ENCODE measurements around the gene PHC2.

Gene PHC2

GRCh38 chr1:33368431-33368830 lies 62.5 kb downstream of the PHC2 start:
- no peaks in the 10 kb centered on the region for H3K9me3 ChIP-seq (ENCODE audit: insufficient read depth, low read depth, low read length)
- H3K27me3 ChIP-seq (ENCODE audit: insufficient read depth, low read length), result no peaks in the 10 kb centered on the region
- H3K4me3 ChIP-seq (ENCODE audit: low read length), result no peak overlapping the region
- peaks cover 22% of the 10 kb centered on the region for H3K4me1 ChIP-seq (ENCODE audit: insufficient read depth, low read length)
- H3K27ac ChIP-seq (ENCODE audit: low read depth, low read length), result no peak overlapping the region
- no peaks in the 10 kb centered on the region; the same call in 1 of the 2 replicates for H3K36me3 ChIP-seq (ENCODE audit: insufficient read depth, low read length)
- WGBS, result 91% methylated on average over 15 of the region's 15 CpGs
- no peak overlapping the region for H3K9ac ChIP-seq (ENCODE audit: low read depth, low read length)

- WGBS, result 42% methylated on average over 23 of the region's 23 CpGs
- no peaks in the 10 kb centered on the region for H3K27me3 ChIP-seq (ENCODE audit: insufficient read depth, low read length)
- H3K27ac ChIP-seq (ENCODE audit: low read depth, low read length), result no peak overlapping the region
- H3K36me3 ChIP-seq (ENCODE audit: insufficient read depth, low read length), result no peaks in the 10 kb centered on the region; the same call in 1 of the 2 replicates
- H3K9ac ChIP-seq (ENCODE audit: low read depth, low read length), result no peak overlapping the region
- peaks cover 29% of the 10 kb centered on the region for H3K4me1 ChIP-seq (ENCODE audit: insufficient read depth, low read length)
- H3K9me3 ChIP-seq (ENCODE audit: insufficient read depth, low read depth, low read length), result no peaks in the 10 kb centered on the region
- no peak overlapping the region for H3K4me3 ChIP-seq (ENCODE audit: low read length)
Measured at GRCh38 chr1:33367485-33368405, 63.1 kb downstream of the PHC2 start.

- H3K9ac ChIP-seq (ENCODE audit: low read depth, low read length), result no peak overlapping the region
- H3K27ac ChIP-seq (ENCODE audit: low read depth, low read length), result no peak overlapping the region
- H3K36me3 ChIP-seq (ENCODE audit: insufficient read depth, low read length), result no peaks in the 10 kb centered on the region; the same call in 1 of the 2 replicates
- WGBS, result 86% methylated on average over 14 of the region's 14 CpGs
- H3K4me1 ChIP-seq (ENCODE audit: insufficient read depth, low read length), result peaks cover 37% of the 10 kb centered on the region
- H3K27me3 ChIP-seq (ENCODE audit: insufficient read depth, low read length), result no peaks in the 10 kb centered on the region
- no peaks in the 10 kb centered on the region for H3K9me3 ChIP-seq (ENCODE audit: insufficient read depth, low read depth, low read length)
- no peak overlapping the region for H3K4me3 ChIP-seq (ENCODE audit: low read length)
Measured at GRCh38 chr1:33366762-33367484, 64.0 kb downstream of the PHC2 start.

- Histone ChIP-seq H3K27ac (ENCODE audit: low read depth, low read length) (no peak overlapping the region), H3K9me3 (ENCODE audit: insufficient read depth, low read depth, low read length) (no peaks in the 10 kb centered on the region), H3K4me3 (ENCODE audit: low read length) (no peak overlapping the region), H3K9ac (ENCODE audit: low read depth, low read length) (no peak overlapping the region), H3K36me3 (ENCODE audit: insufficient read depth, low read length) (no peaks in the 10 kb centered on the region; the same call in 1 of the 2 replicates), H3K4me1 (ENCODE audit: insufficient read depth, low read length) (peaks cover 48% of the 10 kb centered on the region), H3K27me3 (ENCODE audit: insufficient read depth, low read length) (no peaks in the 10 kb centered on the region)
- WGBS, result 90% methylated on average over 9 of the region's 9 CpGs
Measured at GRCh38 chr1:33365560-33365997, 65.3 kb downstream of the PHC2 start.

- peak overlapping the region; percentile 85 for H3K27ac ChIP-seq (ENCODE audit: low read depth, low read length)
- 45% methylated on average over 2 of the region's 2 CpGs for WGBS
- H3K4me3 ChIP-seq (ENCODE audit: low read length), result no peak overlapping the region
Measured at GRCh38 chr1:33364565-33364918, 66.4 kb downstream of the PHC2 start.

GRCh38 chr1:33363470-33363861 lies 67.4 kb downstream of the PHC2 start:
- no peaks in the 10 kb centered on the region for H3K9me3 ChIP-seq (ENCODE audit: insufficient read depth, low read depth, low read length)
- H3K4me3 ChIP-seq (ENCODE audit: low read length), result peak overlapping the region; percentile 42; the same call in 1 of the 2 replicates
- no peaks in the 10 kb centered on the region; the same call in 1 of the 2 replicates for H3K36me3 ChIP-seq (ENCODE audit: insufficient read depth, low read length)
- H3K27me3 ChIP-seq (ENCODE audit: insufficient read depth, low read length), result no peaks in the 10 kb centered on the region
- H3K27ac ChIP-seq (ENCODE audit: low read depth, low read length), result peak overlapping the region; percentile 90
- 41% methylated on average over 5 of the region's 5 CpGs for WGBS
- H3K4me1 ChIP-seq (ENCODE audit: insufficient read depth, low read length), result peaks cover 50% of the 10 kb centered on the region
- H3K9ac ChIP-seq (ENCODE audit: low read depth, low read length), result peak overlapping the region; percentile 74

More at GRCh38 chr1:33364565-33364918, 66.4 kb downstream of the PHC2 start:
- H3K9ac ChIP-seq (ENCODE audit: low read depth, low read length), result peak overlapping the region; percentile 8; the same call in 1 of the 2 replicates
- H3K9me3 ChIP-seq (ENCODE audit: insufficient read depth, low read depth, low read length), result no peaks in the 10 kb centered on the region
- no peaks in the 10 kb centered on the region for H3K27me3 ChIP-seq (ENCODE audit: insufficient read depth, low read length)
- no peaks in the 10 kb centered on the region; the same call in 1 of the 2 replicates for H3K36me3 ChIP-seq (ENCODE audit: insufficient read depth, low read length)
- peaks cover 50% of the 10 kb centered on the region for H3K4me1 ChIP-seq (ENCODE audit: insufficient read depth, low read length)

GRCh38 chr1:33363021-33363420 lies 67.9 kb downstream of the PHC2 start:
- Histone ChIP-seq H3K4me3 (ENCODE audit: low read length) (peak overlapping the region; percentile 42; the same call in 1 of the 2 replicates), H3K9me3 (ENCODE audit: insufficient read depth, low read depth, low read length) (no peaks in the 10 kb centered on the region), H3K27ac (ENCODE audit: low read depth, low read length) (peak overlapping the region; percentile 90), H3K9ac (ENCODE audit: low read depth, low read length) (peak overlapping the region; percentile 74; the same call in 1 of the 2 replicates), H3K4me1 (ENCODE audit: insufficient read depth, low read length) (peaks cover 50% of the 10 kb centered on the region), H3K36me3 (ENCODE audit: insufficient read depth, low read length) (no peaks in the 10 kb centered on the region; the same call in 1 of the 2 replicates), H3K27me3 (ENCODE audit: insufficient read depth, low read length) (no peaks in the 10 kb centered on the region)
- WGBS, result 66% methylated on average over 5 of the region's 5 CpGs

GRCh38 chr1:33361532-33362235 lies 69.2 kb downstream of the PHC2 start:
- Histone ChIP-seq H3K36me3 (ENCODE audit: insufficient read depth, low read length) (no peaks in the 10 kb centered on the region; the same call in 1 of the 2 replicates), H3K4me1 (ENCODE audit: insufficient read depth, low read length) (peaks cover 48% of the 10 kb centered on the region), H3K27ac (ENCODE audit: low read depth, low read length) (no peak overlapping the region), H3K9ac (ENCODE audit: low read depth, low read length) (no peak overlapping the region), H3K27me3 (ENCODE audit: insufficient read depth, low read length) (no peaks in the 10 kb centered on the region), H3K4me3 (ENCODE audit: low read length) (no peak overlapping the region), H3K9me3 (ENCODE audit: insufficient read depth, low read depth, low read length) (no peaks in the 10 kb centered on the region)
- 83% methylated on average over 10 of the region's 11 CpGs for WGBS

- H3K27ac ChIP-seq (ENCODE audit: low read depth, low read length), result no peak overlapping the region
- H3K36me3 ChIP-seq (ENCODE audit: insufficient read depth, low read length), result no peaks in the 10 kb centered on the region
- no peaks in the 10 kb centered on the region for H3K27me3 ChIP-seq (ENCODE audit: insufficient read depth, low read length)
- no peaks in the 10 kb centered on the region for H3K9me3 ChIP-seq (ENCODE audit: insufficient read depth, low read depth, low read length)
- WGBS, result 92% methylated on average over 1 of the region's 1 CpG
- peaks cover 46% of the 10 kb centered on the region for H3K4me1 ChIP-seq (ENCODE audit: insufficient read depth, low read length)
- H3K4me3 ChIP-seq (ENCODE audit: low read length), result no peak overlapping the region
- no peak overlapping the region for H3K9ac ChIP-seq (ENCODE audit: low read depth, low read length)
Measured at GRCh38 chr1:33360367-33360766, 70.5 kb downstream of the PHC2 start.

- Histone ChIP-seq H3K4me3 (ENCODE audit: low read length) (no peak overlapping the region), H3K36me3 (ENCODE audit: insufficient read depth, low read length) (no peaks in the 10 kb centered on the region), H3K4me1 (ENCODE audit: insufficient read depth, low read length) (peaks cover 42% of the 10 kb centered on the region), H3K9ac (ENCODE audit: low read depth, low read length) (no peak overlapping the region), H3K9me3 (ENCODE audit: insufficient read depth, low read depth, low read length) (no peaks in the 10 kb centered on the region), H3K27me3 (ENCODE audit: insufficient read depth, low read length) (no peaks in the 10 kb centered on the region; the same call in 1 of the 2 replicates), H3K27ac (ENCODE audit: low read depth, low read length) (no peak overlapping the region)
- 91% methylated on average over 2 of the region's 2 CpGs for WGBS
Measured at GRCh38 chr1:33359931-33360330, 71.0 kb downstream of the PHC2 start.

All from HUES64 (cell line).